ENCODE measurements around the gene USP53. TPM values are rescaled to one million over a fixed set of nuclear protein-coding genes. Genes with fewer than 3 reads are reported as not detected.

USP53 gene
- total and polyA plus RNA-seq, 7 donors: 6.0 to 89.5 (median 53.5) TPM

DNA sequence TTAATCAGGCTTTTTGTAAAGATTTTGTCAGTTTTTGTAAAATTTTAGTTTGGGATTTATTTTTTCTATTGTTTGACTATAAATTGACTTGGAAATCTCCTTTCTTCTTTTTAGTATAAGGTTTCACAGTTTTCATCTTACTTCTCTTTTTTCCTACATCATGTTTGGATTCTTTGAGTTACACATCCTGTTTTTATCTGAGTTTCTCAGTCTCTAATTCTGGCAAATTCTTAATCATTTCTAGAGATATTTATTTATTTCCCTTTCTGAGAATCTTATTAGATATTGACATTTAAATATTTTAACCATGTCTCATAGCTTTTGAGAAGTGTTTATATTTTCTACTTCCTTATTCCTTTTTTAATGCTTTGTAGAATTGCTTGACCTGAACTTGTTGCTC is 20.7 kb downstream of the USP53 start:
- ATAC-seq: no peak
- peaks cover 41% of the 10 kb centered on the region for H3K4me1 ChIP-seq
- H3K9me3 ChIP-seq: no peaks in the 10 kb centered on the region
- TF ChIP-seq, protein P1, sequence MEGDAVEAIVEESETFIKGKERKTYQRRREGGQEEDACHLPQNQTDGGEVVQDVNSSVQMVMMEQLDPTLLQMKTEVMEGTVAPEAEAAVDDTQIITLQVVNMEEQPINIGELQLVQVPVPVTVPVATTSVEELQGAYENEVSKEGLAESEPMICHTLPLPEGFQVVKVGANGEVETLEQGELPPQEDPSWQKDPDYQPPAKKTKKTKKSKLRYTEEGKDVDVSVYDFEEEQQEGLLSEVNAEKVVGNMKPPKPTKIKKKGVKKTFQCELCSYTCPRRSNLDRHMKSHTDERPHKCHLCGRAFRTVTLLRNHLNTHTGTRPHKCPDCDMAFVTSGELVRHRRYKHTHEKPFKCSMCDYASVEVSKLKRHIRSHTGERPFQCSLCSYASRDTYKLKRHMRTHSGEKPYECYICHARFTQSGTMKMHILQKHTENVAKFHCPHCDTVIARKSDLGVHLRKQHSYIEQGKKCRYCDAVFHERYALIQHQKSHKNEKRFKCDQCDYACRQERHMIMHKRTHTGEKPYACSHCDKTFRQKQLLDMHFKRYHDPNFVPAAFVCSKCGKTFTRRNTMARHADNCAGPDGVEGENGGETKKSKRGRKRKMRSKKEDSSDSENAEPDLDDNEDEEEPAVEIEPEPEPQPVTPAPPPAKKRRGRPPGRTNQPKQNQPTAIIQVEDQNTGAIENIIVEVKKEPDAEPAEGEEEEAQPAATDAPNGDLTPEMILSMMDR (IDR thresholded peaks at IDR 0.05): no peak
- H3K36me3 ChIP-seq (ENCODE audit: insufficient read depth in 1 of 2, low read depth in 1 of 2): peaks cover 4 to 58% of the 10 kb centered on the region in 2 donors
- H3K4me3 ChIP-seq: no peak overlapping the region
- no peak for DNase-seq
- H3K27me3 ChIP-seq (ENCODE audit: insufficient read depth in 3 of 3, low read length in 2 of 3): peaks cover 0 to 2% (median 0%) of the 10 kb centered on the region in 3 donors
- peak overlapping the region; percentile 42 for H3K27ac ChIP-seq
- intact Hi-C loops (cut with DNase I): no loop called here

DNA sequence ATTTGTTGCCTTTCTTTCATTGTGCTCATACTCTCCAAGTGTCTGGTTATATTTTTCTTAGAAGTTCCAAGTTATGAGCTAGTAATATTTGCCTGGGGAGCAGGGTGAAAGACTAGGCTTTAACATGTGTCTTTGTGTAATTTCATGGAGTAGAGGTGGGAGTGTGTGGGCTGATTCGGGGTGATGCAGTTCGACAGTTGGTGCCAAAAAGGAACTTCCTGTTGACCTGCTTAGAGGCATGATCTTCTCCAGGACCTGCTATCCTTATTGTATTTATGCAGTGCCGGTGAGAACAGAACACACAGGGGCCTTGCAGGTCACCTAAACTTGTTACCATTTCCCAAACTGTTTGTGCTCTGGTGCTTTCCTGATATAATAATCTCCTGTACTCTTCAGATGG is 21.2 kb downstream of the USP53 start:
- Histone ChIP-seq H3K9me3 (no peaks in the 10 kb centered on the region), H3K4me3 (no peak overlapping the region), H3K4me1 (peaks cover 36% of the 10 kb centered on the region), H3K27me3 (ENCODE audit: insufficient read depth in 3 of 3, low read length in 2 of 3) (peaks cover 0 to 2% (median 0%) of the 10 kb centered on the region in 3 donors), H3K27ac (peak overlapping the region; percentile 42), H3K36me3 (ENCODE audit: insufficient read depth in 1 of 2, low read depth in 1 of 2) (peaks cover 4 to 63% of the 10 kb centered on the region in 2 donors)
- intact Hi-C loops (cut with DNase I): no loop called here
- ATAC-seq (peak in 1 of 4 donors; percentile 14), DNase-seq (no peak)
- TF ChIP-seq, protein P1 (IDR thresholded peaks at IDR 0.05): no peak
- WGBS, 3 donors: 29 to 46% (median 38%) methylated on average over 3 of the region's 3 CpGs

DNA sequence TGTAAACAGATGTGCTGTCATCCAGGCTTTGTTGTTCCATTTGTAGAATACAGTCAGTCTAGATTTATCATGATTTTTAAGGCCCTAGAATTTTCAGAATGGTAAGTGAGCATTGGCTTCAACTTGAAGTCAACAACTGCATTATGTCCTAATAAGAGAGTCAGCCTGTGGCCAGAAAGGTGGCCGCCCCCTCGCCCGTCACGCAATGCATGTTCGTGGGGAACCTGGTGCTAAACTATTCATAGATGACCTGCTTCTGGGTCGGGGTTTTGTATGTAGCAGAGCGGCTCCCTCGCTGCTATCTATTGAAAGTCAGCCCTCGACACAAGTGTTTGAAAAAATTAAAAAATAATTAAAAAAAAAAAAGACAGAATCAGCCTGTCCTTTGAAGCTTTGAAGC is 24.7 kb downstream of the USP53 start:
- intact Hi-C loops (cut with DNase I): loop anchor here in 1 of 2 donors (5.0 kb wide), 1 partner anchor 45 kb away; no protein-coding TSS in a partner anchor
- WGBS, 3 donors: 83 to 94% (median 84%) methylated on average over 9 of the region's 9 CpGs
- Histone ChIP-seq H3K4me3 (no peak overlapping the region), H3K27ac (peak overlapping the region; percentile 37), H3K36me3 (ENCODE audit: insufficient read depth in 1 of 2, low read depth in 1 of 2) (peaks cover 4 to 67% of the 10 kb centered on the region in 2 donors), H3K27me3 (ENCODE audit: insufficient read depth in 3 of 3, low read length in 2 of 3) (no peaks in the 10 kb centered on the region), H3K4me1 (peaks cover 30% of the 10 kb centered on the region), H3K9me3 (no peaks in the 10 kb centered on the region)
- TF ChIP-seq, protein P1 (IDR thresholded peaks at IDR 0.05): no peak
- ATAC-seq: no peak
- DNase-seq: no peak

DNA sequence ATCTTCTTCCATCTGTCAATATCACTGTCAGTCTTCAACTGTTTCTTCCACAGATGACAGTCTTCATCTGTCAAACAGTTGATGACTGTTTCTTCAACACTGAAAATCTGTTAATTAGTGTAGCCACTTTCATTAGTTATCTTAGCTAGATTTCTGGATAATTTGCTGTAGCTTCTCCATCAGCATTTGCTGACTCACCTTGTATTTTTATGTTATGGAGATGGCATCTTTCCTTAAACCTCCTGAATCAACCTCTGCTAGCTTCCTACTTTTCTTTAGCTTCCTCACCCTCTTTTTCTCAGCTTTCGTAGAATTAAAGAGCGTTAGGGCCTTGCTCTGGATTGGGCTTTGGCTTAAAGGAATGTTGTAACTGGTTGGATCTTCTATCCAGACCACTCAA is 25.1 kb downstream of the USP53 start:
- DNase-seq (no peak), ATAC-seq (no peak)
- no peaks in the 10 kb centered on the region for H3K27me3 ChIP-seq (ENCODE audit: insufficient read depth in 3 of 3, low read length in 2 of 3)
- peaks cover 4 to 63% of the 10 kb centered on the region in 2 donors for H3K36me3 ChIP-seq (ENCODE audit: insufficient read depth in 1 of 2, low read depth in 1 of 2)
- no peak overlapping the region for H3K4me3 ChIP-seq
- peak overlapping the region; percentile 8 for H3K27ac ChIP-seq
- intact Hi-C loops (cut with DNase I): loop anchor here in 1 of 2 donors (5.0 kb wide), 1 partner anchor 45 kb away; no protein-coding TSS in a partner anchor
- peaks cover 30% of the 10 kb centered on the region for H3K4me1 ChIP-seq
- 95 to 98% (median 97%) methylated on average over 2 of the region's 2 CpGs for WGBS, 3 donors
- no peaks in the 10 kb centered on the region for H3K9me3 ChIP-seq
- TF ChIP-seq, protein P1 (IDR thresholded peaks at IDR 0.05): no peak
